ENCODE results near the gene GRAMD1B. TPM values are rescaled to one million over a fixed set of nuclear protein-coding genes. Genes with fewer than 3 reads are reported as not detected.

GRAMD1B gene
- total RNA-seq, 4 donors from 2014 or later, result 0.08 to 0.64 (median 0.42) TPM

- Histone ChIP-seq H3K4me3 (no peak overlapping the region), H3K36me3 (peaks cover 12% of the 10 kb centered on the region), H3K9me3 (no peaks in the 10 kb centered on the region), H3K27me3 (no peaks in the 10 kb centered on the region), H3K4me1 (no peaks in the 10 kb centered on the region), H3K27ac (no peak overlapping the region)
- WGBS, result 89% methylated on average over 8 of the region's 8 CpGs
- TF ChIP-seq POLR2A (IDR thresholded peaks at IDR 0.05) (no peak), EP300 (IDR thresholded peaks at IDR 0.05) (no peak), CTCF (IDR thresholded peaks at IDR 0.05) (no peak), POLR2AphosphoS5 (IDR thresholded peaks at IDR 0.05) (no peak)
- DNase-seq (ENCODE audit: low spot score in 2 of 2), result no peak
These were observed 178.9 kb downstream of the GRAMD1B start for GRCh38 chr11:123608945-123609344.

- DNase-seq (ENCODE audit: low spot score in 2 of 2), result no peak
- Histone ChIP-seq H3K27me3 (no peaks in the 10 kb centered on the region), H3K4me3 (no peak overlapping the region), H3K4me1 (peaks cover 7% of the 10 kb centered on the region), H3K36me3 (peaks cover 12% of the 10 kb centered on the region), H3K9me3 (no peaks in the 10 kb centered on the region), H3K27ac (no peak overlapping the region)
- TF ChIP-seq CTCF (IDR thresholded peaks at IDR 0.05) (no peak), POLR2AphosphoS5 (IDR thresholded peaks at IDR 0.05) (no peak), EP300 (IDR thresholded peaks at IDR 0.05) (no peak), POLR2A (IDR thresholded peaks at IDR 0.05) (no peak)
- WGBS, result 92% methylated on average over 4 of the region's 4 CpGs
These were observed 181.6 kb downstream of the GRAMD1B start for GRCh38 chr11:123611698-123612097.

- DNase-seq (ENCODE audit: low spot score in 2 of 2), result no peak
These were observed 186.6 kb downstream of the GRAMD1B start for GRCh38 chr11:123616505-123617198.

GRCh38 chr11:123622576-123622975 lies 192.5 kb downstream of the GRAMD1B start:
- H3K27ac ChIP-seq, result no peak overlapping the region
- no peak for DNase-seq (ENCODE audit: low spot score in 2 of 2)
- TF ChIP-seq CTCF (IDR thresholded peaks at IDR 0.05) (no peak), EP300 (IDR thresholded peaks at IDR 0.05) (no peak), POLR2A (IDR thresholded peaks at IDR 0.05) (no peak), POLR2AphosphoS5 (IDR thresholded peaks at IDR 0.05) (no peak)
- no peaks in the 10 kb centered on the region for H3K36me3 ChIP-seq
- H3K9me3 ChIP-seq, result no peaks in the 10 kb centered on the region
- H3K4me1 ChIP-seq, result no peaks in the 10 kb centered on the region
- WGBS, result 90% methylated on average over 9 of the region's 9 CpGs
- H3K4me3 ChIP-seq, result no peak overlapping the region
- H3K27me3 ChIP-seq, result no peaks in the 10 kb centered on the region

More at GRCh38 chr11:123616505-123617198, 186.6 kb downstream of the GRAMD1B start:
- no peaks in the 10 kb centered on the region for H3K27me3 ChIP-seq
- no peaks in the 10 kb centered on the region for H3K36me3 ChIP-seq
- peaks cover 7% of the 10 kb centered on the region for H3K4me1 ChIP-seq
- no peaks in the 10 kb centered on the region for H3K9me3 ChIP-seq
- H3K4me3 ChIP-seq, result no peak overlapping the region
- H3K27ac ChIP-seq, result no peak overlapping the region
- WGBS, result 60% methylated on average over 11 of the region's 11 CpGs
- TF ChIP-seq POLR2AphosphoS5 (IDR thresholded peaks at IDR 0.05) (no peak), CTCF (IDR thresholded peaks at IDR 0.05) (no peak), POLR2A (IDR thresholded peaks at IDR 0.05) (no peak), EP300 (IDR thresholded peaks at IDR 0.05) (no peak)

- DNase-seq (ENCODE audit: low spot score in 2 of 2), result no peak
- H3K4me1 ChIP-seq, result no peaks in the 10 kb centered on the region
- 87% methylated on average over 2 of the region's 2 CpGs for WGBS
- H3K27me3 ChIP-seq, result no peaks in the 10 kb centered on the region
- no peak overlapping the region for H3K27ac ChIP-seq
- TF ChIP-seq EP300 (IDR thresholded peaks at IDR 0.05) (no peak), POLR2A (IDR thresholded peaks at IDR 0.05) (no peak)
- H3K36me3 ChIP-seq, result no peaks in the 10 kb centered on the region
- no peak overlapping the region for H3K4me3 ChIP-seq
- no peaks in the 10 kb centered on the region for H3K9me3 ChIP-seq
These were observed 194.9 kb downstream of the GRAMD1B start for GRCh38 chr11:123624974-123625373.

Data from suprapubic skin (tissue), 4 donors.